Psoas muscle (tissue), 8 donors: ENCODE measurements around the gene WWOX. TPM values are rescaled to one million over a fixed set of nuclear protein-coding genes. Genes with fewer than 3 reads are reported as not detected.

ENCODE experiments used
- ATAC-seq, 4 donors: fragments of 200-7000 bp; cut with Tn5 transposase; one replicate each; pipeline ENCODE4 v1.9.1; 2020; ENCODE audit warnings: moderate library complexity in 3 of 4, mild to moderate bottlenecking in 2 of 4
- DNase-seq, 2 donors: peaks; one replicate each; pipeline ENCODE4 v3.0.0-alpha.2; 2020
- H3K27ac ChIP-seq: fragments of 200-600 bp; one replicate; pipeline ENCODE4 v1.8.0; 2022
- H3K27me3 ChIP-seq, 3 donors: fragments of 200-600 bp in 1 of 3; one replicate each; pipeline versions ENCODE4 v1.6.1 to v1.8.0; 2013 to 2022; ENCODE audit warnings: low read length in 2 of 3, mild to moderate bottlenecking in 2 of 3, moderate library complexity in 1 of 3; ENCODE audit not compliant: insufficient read depth in 3 of 3
- H3K36me3 ChIP-seq, 2 donors: fragments of 200-600 bp in 1 of 2; one replicate each; pipeline versions ENCODE4 v1.6.1 to v1.8.0; 2013 to 2022; ENCODE audit warnings: low read depth in 1 of 2, mild to moderate bottlenecking in 1 of 2, moderate library complexity in 1 of 2; ENCODE audit not compliant: insufficient read depth in 1 of 2
- H3K4me1 ChIP-seq: fragments of 200-600 bp; one replicate; pipeline ENCODE4 v1.8.0; 2022
- H3K4me3 ChIP-seq: fragments of 200-600 bp; one replicate; pipeline ENCODE4 v1.8.0; 2022; ENCODE audit warnings: mild to moderate bottlenecking
- H3K9me3 ChIP-seq: fragments of 200-600 bp; one replicate; pipeline ENCODE4 v1.8.0; 2022
- CTCF ChIP-seq: fragments of 200-600 bp; IDR thresholded peaks from one replicate; pipeline ENCODE4 v1.8.0; 2022; ENCODE audit warnings: antibody characterized with exemption
- WGBS, 3 donors: extraction: QIAGEN DNeasy Blood & Tissue Kit; methylation state at CpG; one replicate each; pipeline versions ENCODE4 v1.1.6 to v1.1.7; 2013; 5-methylcytosine and 5-hydroxymethylcytosine counted together
- intact Hi-C, 2 donors: fragments of 100-400 bp; cut with DNase I; formaldehyde crosslinking; loops; one replicate each; pipeline versions ENCODE4 v1.11.0 to v1.14.2; 2022
- polyA plus RNA-seq, 3 donors: library from polyadenylated mRNA; stranded (reverse); fragments of 200-250 nt; gene quantifications; one replicate each; pipeline ENCODE4 v1.2.3, GENCODE V29; 2013
- total RNA-seq, 4 donors: library from RNA; stranded (reverse); fragmentation: NEBNext Ultra II Directional in 2 of 4; extraction: Animal tissue kit (Norgen Biotek cat#: 25700) in 2 of 4; gene quantifications; one replicate each; pipeline versions ENCODE4 v1.2.1 to v1.2.4, GENCODE V29; 2021 to 2023
- donor health status: healthy with polysubstance abuse.
- donor health status: DM: no; HTN: no; CAD: no; lungs with moderate emphysema.
- donor health status: Bipolar disorder and iron deficiency.
- donor health status: healthy.
- donor health status: DM: yes; HTN: yes; CAD: no.
- donor health status: DM: no; HTN: no; CAD: no.
- donor health status: DM: no; HTN: no; CAD: no.
- donor health status: DM: yes; HTN: yes; CAD: no.

Gene WWOX
- total and polyA plus RNA-seq, 7 donors: 3.1 to 6.6 (median 5.0) TPM

GRCh38 chr16:78800523-78800922 lies 701.1 kb downstream of the WWOX start:
- DNase-seq (no peak), ATAC-seq (no peak)
- Histone ChIP-seq H3K9me3 (no peaks in the 10 kb centered on the region), H3K4me3 (no peak overlapping the region), H3K36me3 (no peaks in the 10 kb centered on the region), H3K27me3 (no peaks in the 10 kb centered on the region), H3K4me1 (no peaks in the 10 kb centered on the region), H3K27ac (no peak overlapping the region)
- intact Hi-C loops: loop anchor here in 1 of 2 donors (1.0 kb wide), 1 partner anchor 11 kb away; no protein-coding TSS in a partner anchor
- WGBS, 3 donors: 74 to 85% (median 84%) methylated on average over 3 of the region's 3 CpGs
- TF ChIP-seq CTCF: no peak

- WGBS, 3 donors: 92 to 95% (median 95%) methylated on average over 13 of the region's 13 CpGs
- no peak overlapping the region for H3K4me3 ChIP-seq
- no peak for TF ChIP-seq CTCF
- H3K36me3 ChIP-seq: no peaks in the 10 kb centered on the region
- H3K27me3 ChIP-seq: no peaks in the 10 kb centered on the region
- intact Hi-C loops: no loop called here
- ATAC-seq: no peak
- H3K4me1 ChIP-seq: no peaks in the 10 kb centered on the region
- DNase-seq: no peak
- H3K9me3 ChIP-seq: peaks cover 4% of the 10 kb centered on the region
- H3K27ac ChIP-seq: no peak overlapping the region
Measured at GRCh38 chr16:78804058-78804735, 704.7 kb downstream of the WWOX start.

- intact Hi-C loops: no loop called here
- Histone ChIP-seq H3K9me3 (peaks cover 4% of the 10 kb centered on the region), H3K4me1 (no peaks in the 10 kb centered on the region)
Measured at GRCh38 chr16:78805556-78805955, 706.1 kb downstream of the WWOX start.

GRCh38 chr16:78811247-78811646 lies 711.8 kb downstream of the WWOX start:
- H3K4me3 ChIP-seq: no peak overlapping the region
- DNase-seq: no peak
- no peaks in the 10 kb centered on the region for H3K36me3 ChIP-seq
- no peak for ATAC-seq
- peaks cover 11% of the 10 kb centered on the region for H3K4me1 ChIP-seq
- H3K9me3 ChIP-seq: peaks cover 4% of the 10 kb centered on the region
- no peaks in the 10 kb centered on the region for H3K27me3 ChIP-seq
- no peak overlapping the region for H3K27ac ChIP-seq
- WGBS, 3 donors: 80 to 91% (median 83%) methylated on average over 2 of the region's 2 CpGs
- intact Hi-C loops: loop anchor here in 1 of 2 donors (1.0 kb wide), 1 partner anchor 11 kb away; no protein-coding TSS in a partner anchor
- TF ChIP-seq CTCF: no peak

More at GRCh38 chr16:78805556-78805955, 706.1 kb downstream of the WWOX start:
- Histone ChIP-seq H3K36me3 (no peaks in the 10 kb centered on the region), H3K27ac (no peak overlapping the region), H3K27me3 (no peaks in the 10 kb centered on the region), H3K4me3 (no peak overlapping the region)
- no peak for DNase-seq
- no peak for TF ChIP-seq CTCF
- 86 to 89% (median 88%) methylated on average over 5 of the region's 5 CpGs for WGBS, 3 donors
- ATAC-seq: no peak

GRCh38 chr16:78812582-78812981 lies 713.1 kb downstream of the WWOX start:
- 85 to 97% (median 92%) methylated on average over 6 of the region's 6 CpGs for WGBS, 3 donors
- TF ChIP-seq CTCF: no peak
- no peak overlapping the region for H3K27ac ChIP-seq
- no peak overlapping the region for H3K4me3 ChIP-seq
- DNase-seq: no peak
- intact Hi-C loops: no loop called here
- no peaks in the 10 kb centered on the region for H3K36me3 ChIP-seq
- no peaks in the 10 kb centered on the region for H3K9me3 ChIP-seq
- ATAC-seq: no peak
- H3K27me3 ChIP-seq: no peaks in the 10 kb centered on the region
- H3K4me1 ChIP-seq: peaks cover 24% of the 10 kb centered on the region
